ENCODE results near the gene GRIK5. TPM values are rescaled to one million over a fixed set of nuclear protein-coding genes. Genes with fewer than 3 reads are reported as not detected.
"Not testable (repeated sequence)": the region's sequence is repeated elsewhere in the genome, so short reads cannot be mapped to it uniquely, and the experiment has no call there.

The GRIK5 gene
- total RNA-seq, 1 experiment from 2014 or later = 43.1 TPM

DNA sequence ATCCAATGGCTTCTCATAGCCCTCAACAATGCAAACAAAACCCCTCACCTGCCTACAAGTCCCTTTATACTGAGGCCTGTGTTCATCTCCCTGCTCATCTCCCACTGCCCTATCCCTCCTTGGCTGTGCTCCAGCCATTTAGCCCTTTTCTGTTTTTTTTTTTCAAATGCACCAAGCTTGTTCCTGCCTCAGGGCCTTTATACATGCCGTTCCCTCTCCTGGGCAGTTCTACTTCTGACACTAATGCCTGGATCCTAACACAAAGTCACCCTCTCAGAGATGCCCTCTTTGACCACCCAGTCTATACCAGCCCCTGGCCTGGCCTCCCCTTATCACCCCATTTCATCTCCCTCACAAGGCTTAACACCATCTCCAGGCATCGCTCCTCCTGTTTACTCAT lies 32.9 kb upstream of the GRIK5 start:
- H3K27ac ChIP-seq (ENCODE audit: insufficient read length, low read depth, low read length) = no peak overlapping the region
- no peak overlapping the region for H3K14ac ChIP-seq (ENCODE audit: insufficient read depth, low read length)
- no peak overlapping the region for H2BK20ac ChIP-seq (ENCODE audit: low read depth, low read length, poor library complexity, severe bottlenecking)
- Mint-ChIP-seq H3K4me1 (peaks cover 7 to 14% of the 10 kb centered on the region in 2 experiments), H3K36me3 (ENCODE audit: insufficient read depth in 1 of 3, low read depth in 3 of 3) (no peaks in the 10 kb centered on the region), H3K9me3 (no peaks in the 10 kb centered on the region), H3K27ac (no peak overlapping the region; a peak in 1 of 7 replicates), H3K4me3 (no peak overlapping the region), H3K27me3 (ENCODE audit: low read depth) (peaks cover 27% of the 10 kb centered on the region)
- H4K20me1 ChIP-seq (ENCODE audit: control insufficient read depth, insufficient read depth, insufficient read length) = no peaks in the 10 kb centered on the region
- no peak overlapping the region for H3K4ac ChIP-seq (ENCODE audit: low read depth, low read length)
- H3K4me1 ChIP-seq (ENCODE audit: insufficient read depth, low read length) = no peaks in the 10 kb centered on the region; the same call in 1 of the 2 replicates
- no peaks in the 10 kb centered on the region for H3K27me3 ChIP-seq (ENCODE audit: insufficient read depth, low read length)
- no peaks in the 10 kb centered on the region for H3K79me1 ChIP-seq (ENCODE audit: insufficient read depth, low read depth, low read length, poor library complexity, severe bottlenecking)
- WGBS (ENCODE audit: extremely low coverage, insufficient read length, low lambda C conversion rate) = no CpG with 5 or more reads among the region's 2 CpGs
- no peak overlapping the region for H3K23ac ChIP-seq (ENCODE audit: insufficient read length, low read depth, low read length)
- H2AFZ ChIP-seq (ENCODE audit: low read length) = no peak overlapping the region
- no peak overlapping the region for H3K56ac ChIP-seq (ENCODE audit: insufficient read length, low read depth, low read length)
- no peak overlapping the region for H2BK120ac ChIP-seq (ENCODE audit: low read depth, low read length, poor library complexity, severe bottlenecking)
- TF ChIP-seq CTCF (conservative IDR thresholded peaks at IDR 0.05) = no peak
- H3T11ph ChIP-seq (ENCODE audit: low read length) = no peak overlapping the region
- H4K91ac ChIP-seq (ENCODE audit: insufficient read length, low read depth, low read length) = no peak overlapping the region
- no peak overlapping the region for H2BK15ac ChIP-seq (ENCODE audit: low read depth, low read length)
- no peak for DNase-seq
- no peaks in the 10 kb centered on the region for H3K9me3 ChIP-seq (ENCODE audit: control insufficient read depth, low read depth, low read length)
- no peak overlapping the region for H2AK5ac ChIP-seq (ENCODE audit: insufficient read length, low read length)
- H3K4me2 ChIP-seq (ENCODE audit: insufficient read depth, insufficient read length, low read length) = no peak overlapping the region
- H2BK12ac ChIP-seq (ENCODE audit: insufficient read length, low read depth, low read length) = no peak overlapping the region
- H4K5ac ChIP-seq (ENCODE audit: insufficient read length, low read depth, low read length) = no peak overlapping the region
- no peaks in the 10 kb centered on the region for H3K23me2 ChIP-seq (ENCODE audit: insufficient read length, low read depth, low read length, poor library complexity, severe bottlenecking)
- H2BK5ac ChIP-seq (ENCODE audit: insufficient read length, low read length) = no peak overlapping the region
- no peak overlapping the region for H3K9ac ChIP-seq (ENCODE audit: extremely low read depth, insufficient read length, low read length)
- H4K8ac ChIP-seq (replicated peaks; ENCODE audit: insufficient read length, low read depth, low read length) = no peak overlapping the region
- no peaks in the 10 kb centered on the region for H3K79me2 ChIP-seq (ENCODE audit: insufficient read depth, low read length)
- H3K18ac ChIP-seq (ENCODE audit: insufficient read length, low read depth, low read length) = no peak overlapping the region

DNA sequence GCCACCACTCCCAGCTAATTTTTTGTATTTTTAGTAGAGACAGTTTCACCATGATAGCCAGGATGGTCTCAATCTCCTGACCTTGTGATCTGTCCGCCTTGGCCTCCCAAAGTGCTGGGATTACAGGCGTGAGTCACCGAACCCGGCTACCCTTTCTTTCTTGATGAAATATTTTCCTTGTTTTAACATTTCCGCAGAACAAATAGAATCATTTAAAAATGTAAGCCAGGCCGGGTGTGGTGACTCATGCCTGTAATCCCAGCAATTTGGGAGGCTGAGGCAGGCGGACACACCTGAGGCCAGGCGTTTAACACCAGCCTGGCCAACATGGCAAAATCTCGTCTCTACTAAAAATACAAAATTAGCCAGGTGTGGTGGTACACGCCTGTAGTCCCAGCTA lies 30.2 kb upstream of the GRIK5 start:
- H4K91ac ChIP-seq (ENCODE audit: insufficient read length, low read depth, low read length); H3K79me1 ChIP-seq (ENCODE audit: insufficient read depth, low read depth, low read length, poor library complexity, severe bottlenecking); H4K20me1 ChIP-seq (ENCODE audit: control insufficient read depth, insufficient read depth, insufficient read length); H3K14ac ChIP-seq (ENCODE audit: insufficient read depth, low read length); H3K9me3 ChIP-seq (ENCODE audit: control insufficient read depth, low read depth, low read length); H3K4me3 Mint-ChIP-seq; H3K4ac ChIP-seq (ENCODE audit: low read depth, low read length); H3K36me3 Mint-ChIP-seq (ENCODE audit: insufficient read depth in 1 of 3, low read depth in 3 of 3); H3K27ac ChIP-seq (ENCODE audit: insufficient read length, low read depth, low read length); H3K9ac ChIP-seq (ENCODE audit: extremely low read depth, insufficient read length, low read length); H3K79me2 ChIP-seq (ENCODE audit: insufficient read depth, low read length); H3K23ac ChIP-seq (ENCODE audit: insufficient read length, low read depth, low read length); H3K4me1 ChIP-seq (ENCODE audit: insufficient read depth, low read length); H3K27me3 ChIP-seq (ENCODE audit: insufficient read depth, low read length); H3K4me2 ChIP-seq (ENCODE audit: insufficient read depth, insufficient read length, low read length); H2AK5ac ChIP-seq (ENCODE audit: insufficient read length, low read length); DNase-seq; H2BK20ac ChIP-seq (ENCODE audit: low read depth, low read length, poor library complexity, severe bottlenecking); H4K5ac ChIP-seq (ENCODE audit: insufficient read length, low read depth, low read length); H2AFZ ChIP-seq (ENCODE audit: low read length); H2BK15ac ChIP-seq (ENCODE audit: low read depth, low read length); H2BK12ac ChIP-seq (ENCODE audit: insufficient read length, low read depth, low read length); H3K27ac Mint-ChIP-seq; H3K18ac ChIP-seq (ENCODE audit: insufficient read length, low read depth, low read length); H3T11ph ChIP-seq (ENCODE audit: low read length); H3K23me2 ChIP-seq (ENCODE audit: insufficient read length, low read depth, low read length, poor library complexity, severe bottlenecking); H3K56ac ChIP-seq (ENCODE audit: insufficient read length, low read depth, low read length); H2BK5ac ChIP-seq (ENCODE audit: insufficient read length, low read length); H3K9me3 Mint-ChIP-seq; H4K8ac ChIP-seq (replicated peaks; ENCODE audit: insufficient read length, low read depth, low read length); H2BK120ac ChIP-seq (ENCODE audit: low read depth, low read length, poor library complexity, severe bottlenecking): not testable (repeated sequence)
- H3K27me3 Mint-ChIP-seq (ENCODE audit: low read depth) = peaks cover 14% of the 10 kb centered on the region
- WGBS (ENCODE audit: extremely low coverage, insufficient read length, low lambda C conversion rate) = no CpG with 5 or more reads among the region's 10 CpGs
- peaks cover 7 to 24% of the 10 kb centered on the region in 2 experiments for H3K4me1 Mint-ChIP-seq

Data from H9 (cell line).